ENCODE data around the gene CALM3.

Gene CALM3

DNA sequence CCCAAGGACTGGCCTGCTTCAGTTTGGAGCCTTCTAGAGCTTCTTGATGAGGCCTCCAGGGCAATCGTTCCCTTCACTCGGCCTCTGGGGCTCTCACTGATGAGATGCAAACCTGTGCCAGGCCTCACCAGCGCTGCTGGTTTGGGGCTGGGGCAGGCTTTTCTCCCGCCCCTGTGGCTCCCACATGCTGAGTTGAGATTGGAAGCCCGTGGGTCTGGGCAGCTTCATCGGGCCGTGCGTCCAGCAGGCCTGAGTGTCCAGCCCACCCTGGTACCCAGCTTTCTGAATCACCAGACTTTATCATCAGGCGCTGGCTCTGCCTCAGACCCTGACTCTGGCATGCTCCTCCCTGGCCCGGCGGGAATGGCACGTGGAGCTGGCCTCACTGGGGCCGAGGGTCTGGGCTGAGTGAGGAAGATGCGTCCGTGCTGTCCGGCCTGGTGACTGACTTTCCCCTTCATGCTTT lies 4.3 kb downstream of the CALM3 start:
- TF ChIP-seq POLR2A (IDR thresholded peaks at IDR 0.05; ENCODE audit: low read length) (no peak), GATA1 (IDR thresholded peaks at IDR 0.05; ENCODE audit: low read depth, low read length) (no peak)
- no peak for DNase-seq

DNA sequence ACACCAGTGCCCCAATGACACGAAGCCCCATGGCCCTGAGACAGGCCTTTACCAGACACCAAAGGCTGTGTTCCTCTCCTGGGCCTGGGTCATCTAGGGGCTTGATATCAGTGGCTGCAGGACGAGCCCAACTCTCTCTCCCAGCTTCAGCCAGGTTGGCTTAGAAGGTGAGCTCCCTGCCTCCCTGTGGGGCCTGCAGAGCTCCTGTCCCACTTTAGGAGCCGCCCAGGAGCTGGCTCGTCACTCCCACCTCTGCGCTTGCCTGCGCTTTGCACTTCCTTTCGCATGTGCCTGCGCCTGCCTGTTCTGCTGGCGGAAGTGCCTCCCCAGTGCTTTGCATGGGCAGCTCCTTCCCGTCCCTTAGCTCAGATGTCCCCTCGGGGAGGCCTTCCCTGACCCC lies 4.9 kb downstream of the CALM3 start:
- no peak for TF ChIP-seq GATA1 (IDR thresholded peaks at IDR 0.05; ENCODE audit: low read depth, low read length)
- no peak for TF ChIP-seq POLR2A (IDR thresholded peaks at IDR 0.05; ENCODE audit: low read length)
- no peak for DNase-seq

DNA sequence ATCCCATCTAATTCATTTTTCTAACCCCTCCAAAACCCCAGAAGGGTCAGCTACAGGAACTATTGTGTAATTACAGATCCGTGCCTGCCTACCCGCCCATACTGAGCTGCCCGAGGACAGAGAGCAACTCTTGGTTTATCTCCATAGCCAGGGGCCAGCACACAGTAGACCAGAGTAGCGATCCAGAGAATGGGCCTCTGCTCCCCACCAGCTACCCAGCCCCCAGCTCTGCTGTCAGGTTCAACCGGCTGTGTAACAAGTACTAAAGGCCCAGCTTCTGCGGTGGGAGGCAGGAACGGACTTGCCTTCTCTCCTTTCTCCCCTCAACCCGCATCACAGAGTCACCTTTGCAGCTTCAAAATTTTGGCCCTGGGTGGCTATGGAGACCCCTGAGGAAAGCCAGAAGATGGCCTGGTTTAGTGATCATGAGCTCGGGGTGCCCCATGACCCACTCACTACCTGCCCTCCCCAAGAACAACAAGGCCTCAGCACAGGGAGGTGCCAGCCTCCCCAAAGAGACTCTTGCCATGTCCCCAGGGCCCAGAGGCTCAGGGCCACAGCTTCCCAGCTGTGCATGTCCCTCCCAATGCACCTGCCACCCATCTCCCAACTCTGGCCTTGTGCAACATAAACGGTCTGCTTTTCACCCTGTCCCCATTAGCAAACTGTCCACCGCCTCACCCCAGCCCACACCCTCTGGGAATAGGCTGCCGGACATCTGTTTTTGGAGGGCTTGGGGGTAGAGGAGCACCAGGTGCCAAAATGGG lies 5.7 kb downstream of the CALM3 start:
- TF ChIP-seq POLR2A (IDR thresholded peaks at IDR 0.05; ENCODE audit: low read length) (no peak), GATA1 (IDR thresholded peaks at IDR 0.05; ENCODE audit: low read depth, low read length) (no peak)
- no peak for DNase-seq

- TF ChIP-seq POLR2A (IDR thresholded peaks at IDR 0.05; ENCODE audit: low read length) = no peak
- DNase-seq = no peak
Measured at GRCh38 chr19:46607448-46607841, 6.3 kb downstream of the CALM3 start.

DNA sequence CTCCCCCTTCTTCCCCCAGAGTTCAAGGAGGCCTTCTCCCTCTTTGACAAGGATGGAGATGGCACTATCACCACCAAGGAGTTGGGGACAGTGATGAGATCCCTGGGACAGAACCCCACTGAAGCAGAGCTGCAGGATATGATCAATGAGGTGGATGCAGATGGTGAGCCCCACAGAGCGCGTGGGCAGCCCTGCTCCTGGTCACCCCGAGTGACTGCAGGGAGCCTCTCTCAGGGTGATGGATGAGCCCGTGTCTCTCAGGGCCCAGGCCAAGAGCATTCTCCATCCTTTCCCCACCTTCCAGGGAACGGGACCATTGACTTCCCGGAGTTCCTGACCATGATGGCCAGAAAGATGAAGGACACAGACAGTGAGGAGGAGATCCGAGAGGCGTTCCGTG lies 7.0 kb downstream of the CALM3 start:
- TF ChIP-seq POLR2A (IDR thresholded peaks at IDR 0.05; ENCODE audit: low read length) = no peak
- no peak for TF ChIP-seq GATA1 (IDR thresholded peaks at IDR 0.05; ENCODE audit: low read depth, low read length)
- no peak for DNase-seq

- no peak for DNase-seq
- TF ChIP-seq POLR2A (IDR thresholded peaks at IDR 0.05; ENCODE audit: low read length) (no peak), GATA1 (IDR thresholded peaks at IDR 0.05; ENCODE audit: low read depth, low read length) (no peak)
Measured at GRCh38 chr19:46608581-46609345, 7.6 kb downstream of the CALM3 start.

DNA sequence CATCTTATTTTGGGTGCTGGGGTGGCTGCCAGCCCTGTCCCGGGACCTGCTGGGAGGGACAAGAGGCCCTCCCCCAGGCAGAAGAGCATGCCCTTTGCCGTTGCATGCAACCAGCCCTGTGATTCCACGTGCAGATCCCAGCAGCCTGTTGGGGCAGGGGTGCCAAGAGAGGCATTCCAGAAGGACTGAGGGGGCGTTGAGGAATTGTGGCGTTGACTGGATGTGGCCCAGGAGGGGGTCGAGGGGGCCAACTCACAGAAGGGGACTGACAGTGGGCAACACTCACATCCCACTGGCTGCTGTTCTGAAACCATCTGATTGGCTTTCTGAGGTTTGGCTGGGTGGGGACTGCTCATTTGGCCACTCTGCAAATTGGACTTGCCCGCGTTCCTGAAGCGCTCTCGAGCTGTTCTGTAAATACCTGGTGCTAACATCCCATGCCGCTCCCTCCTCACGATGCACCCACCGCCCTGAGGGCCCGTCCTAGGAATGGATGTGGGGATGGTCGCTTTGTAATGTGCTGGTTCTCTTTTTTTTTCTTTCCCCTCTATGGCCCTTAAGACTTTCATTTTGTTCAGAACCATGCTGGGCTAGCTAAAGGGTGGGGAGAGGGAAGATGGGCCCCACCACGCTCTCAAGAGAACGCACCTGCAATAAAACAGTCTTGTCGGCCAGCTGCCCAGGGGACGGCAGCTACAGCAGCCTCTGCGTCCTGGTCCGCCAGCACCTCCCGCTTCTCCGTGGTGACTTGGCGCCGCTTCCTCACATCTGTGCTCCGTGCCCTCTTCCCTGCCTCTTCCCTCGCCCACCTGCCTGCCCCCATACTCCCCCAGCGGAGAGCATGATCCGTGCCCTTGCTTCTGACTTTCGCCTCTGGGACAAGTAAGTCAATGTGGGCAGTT lies 8.6 kb downstream of the CALM3 start:
- no peak for DNase-seq

DNA sequence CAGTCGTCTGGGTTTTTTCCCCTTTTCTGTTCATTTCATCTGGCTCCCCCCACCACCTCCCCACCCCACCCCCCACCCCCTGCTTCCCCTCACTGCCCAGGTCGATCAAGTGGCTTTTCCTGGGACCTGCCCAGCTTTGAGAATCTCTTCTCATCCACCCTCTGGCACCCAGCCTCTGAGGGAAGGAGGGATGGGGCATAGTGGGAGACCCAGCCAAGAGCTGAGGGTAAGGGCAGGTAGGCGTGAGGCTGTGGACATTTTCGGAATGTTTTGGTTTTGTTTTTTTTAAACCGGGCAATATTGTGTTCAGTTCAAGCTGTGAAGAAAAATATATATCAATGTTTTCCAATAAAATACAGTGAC lies 9.3 kb downstream of the CALM3 start:
- DNase-seq = no peak
- TF ChIP-seq GATA1 (IDR thresholded peaks at IDR 0.05; ENCODE audit: low read depth, low read length) (no peak), POLR2A (IDR thresholded peaks at IDR 0.05; ENCODE audit: low read length) (no peak)

More for the DNA sequence above, 8.6 kb downstream of the CALM3 start:
- TF ChIP-seq GATA1 (IDR thresholded peaks at IDR 0.05; ENCODE audit: low read depth, low read length) (no peak), POLR2A (IDR thresholded peaks at IDR 0.05; ENCODE audit: low read length) (no peak)

- no peak for DNase-seq
- TF ChIP-seq GATA1 (IDR thresholded peaks at IDR 0.05; ENCODE audit: low read depth, low read length) = no peak
- peak; percentile 30 for TF ChIP-seq POLR2A (IDR thresholded peaks at IDR 0.05; ENCODE audit: low read length)
Measured at GRCh38 chr19:46610851-46611770, 10.0 kb downstream of the CALM3 start.

GRCh38 chr19:46611776-46612175 lies 10.6 kb downstream of the CALM3 start:
- no peak for DNase-seq
- no peak for TF ChIP-seq GATA1 (IDR thresholded peaks at IDR 0.05; ENCODE audit: low read depth, low read length)
- no peak for TF ChIP-seq POLR2A (IDR thresholded peaks at IDR 0.05; ENCODE audit: low read length)

DNA sequence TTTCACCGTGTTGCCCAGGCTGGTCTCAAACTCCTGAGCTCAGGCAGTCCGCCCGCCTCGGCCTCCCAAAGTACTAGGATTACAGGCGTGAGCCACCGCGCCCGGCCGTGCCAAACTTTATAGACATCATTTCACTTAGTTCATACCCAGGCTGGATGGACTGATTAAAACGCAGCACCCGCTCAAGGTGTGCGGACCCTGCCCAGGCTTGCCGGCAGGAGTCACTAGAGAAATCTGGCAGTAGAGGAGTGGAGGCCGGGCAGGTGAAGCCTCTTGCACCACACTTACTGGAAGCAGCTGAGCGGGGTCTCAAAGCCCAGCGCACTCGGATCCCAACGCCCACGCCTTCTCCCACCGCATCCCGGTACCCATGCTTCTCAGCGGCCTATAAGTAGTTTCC lies 12.4 kb downstream of the CALM3 start:
- DNase-seq = no peak

DNA sequence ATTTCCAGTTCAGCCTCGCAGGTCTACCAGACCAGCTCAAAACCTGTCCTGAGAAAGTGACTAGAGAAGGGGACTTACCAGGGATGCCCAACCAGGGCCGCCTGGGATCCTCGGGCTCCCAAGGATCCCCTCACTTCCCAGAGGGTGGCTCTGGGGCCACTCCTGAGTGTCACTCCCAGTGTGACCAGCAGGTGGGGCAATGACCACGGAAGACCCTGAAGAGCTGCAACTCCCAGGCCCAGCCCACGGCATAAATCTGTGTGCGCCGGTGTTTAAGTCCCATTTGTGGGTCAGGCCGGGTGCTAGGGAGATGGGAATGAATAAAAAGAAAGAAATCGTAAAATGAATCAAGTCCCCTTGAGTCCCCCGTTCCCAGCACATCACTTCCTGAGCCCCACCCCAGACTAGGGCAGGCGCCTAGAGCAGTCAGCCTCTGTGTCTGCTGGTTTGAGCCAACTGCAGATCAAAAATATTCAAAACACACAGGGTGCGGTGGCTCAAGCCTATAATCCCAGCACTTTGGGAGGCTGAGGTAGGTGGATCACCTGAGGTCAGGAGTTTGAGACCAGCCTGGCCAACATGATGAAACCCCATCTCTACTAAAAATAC lies 13.1 kb downstream of the CALM3 start:
- DNase-seq = peak; percentile 67 to 85
- TF ChIP-seq POLR2A (IDR thresholded peaks at IDR 0.05; ENCODE audit: low read length) (no peak), GATA1 (IDR thresholded peaks at IDR 0.05; ENCODE audit: low read depth, low read length) (no peak)

More for the DNA sequence above, 12.4 kb downstream of the CALM3 start:
- TF ChIP-seq GATA1 (IDR thresholded peaks at IDR 0.05; ENCODE audit: low read depth, low read length) (no peak), POLR2A (IDR thresholded peaks at IDR 0.05; ENCODE audit: low read length) (no peak)

Measured in erythroblast (primary cell).